Osteocyte (in vitro differentiated cells): ENCODE data around the gene TUBG1. TPM values are rescaled to one million over a fixed set of nuclear protein-coding genes. Genes with fewer than 3 reads are reported as not detected.

Experiments
- DNase-seq: peaks from one replicate; pipeline ENCODE4 v3.0.0; 2021; ENCODE audit warnings: mixed read lengths; ENCODE audit not compliant: unreplicated experiment; ENCODE audit errors: extremely low spot score
- H3K27ac Mint-ChIP-seq: one replicate; pipeline ENCODE4 v1.8.0; 2021; ENCODE audit warnings: mild to moderate bottlenecking, mixed read lengths; ENCODE audit not compliant: unreplicated experiment
- H3K27me3 Mint-ChIP-seq: one replicate; pipeline ENCODE4 v1.8.0; 2021; ENCODE audit warnings: mixed read lengths; ENCODE audit not compliant: unreplicated experiment
- H3K36me3 Mint-ChIP-seq: one replicate; pipeline ENCODE4 v1.8.0; 2021; ENCODE audit warnings: mixed read lengths; ENCODE audit not compliant: unreplicated experiment
- H3K4me1 Mint-ChIP-seq: one replicate; pipeline ENCODE4 v1.8.0; 2021; ENCODE audit warnings: mixed read lengths; ENCODE audit not compliant: unreplicated experiment
- H3K4me3 Mint-ChIP-seq: one replicate; pipeline ENCODE4 v1.8.0; 2021; ENCODE audit warnings: mild to moderate bottlenecking, moderate library complexity, mixed read lengths; ENCODE audit not compliant: unreplicated experiment
- H3K9me3 Mint-ChIP-seq: one replicate; pipeline ENCODE4 v1.8.0; 2021; ENCODE audit warnings: mixed read lengths; ENCODE audit not compliant: unreplicated experiment
- total RNA-seq: library from RNA; stranded (reverse); gene quantifications from 2 replicates; pipeline ENCODE4 v1.2.1, GENCODE V29; 2021
- TF ChIP-seq, protein P1 (sequence below): fragments of 200-600 bp; sonication (generic); IDR thresholded peaks from 2 replicates; pipeline ENCODE4 v1.5.0; 2021; ENCODE audit warnings: antibody characterized with exemption, mild to moderate bottlenecking, moderate library complexity

Gene TUBG1
- total RNA-seq, 1 donor from 2014 or later: 47.2 TPM

DNA sequence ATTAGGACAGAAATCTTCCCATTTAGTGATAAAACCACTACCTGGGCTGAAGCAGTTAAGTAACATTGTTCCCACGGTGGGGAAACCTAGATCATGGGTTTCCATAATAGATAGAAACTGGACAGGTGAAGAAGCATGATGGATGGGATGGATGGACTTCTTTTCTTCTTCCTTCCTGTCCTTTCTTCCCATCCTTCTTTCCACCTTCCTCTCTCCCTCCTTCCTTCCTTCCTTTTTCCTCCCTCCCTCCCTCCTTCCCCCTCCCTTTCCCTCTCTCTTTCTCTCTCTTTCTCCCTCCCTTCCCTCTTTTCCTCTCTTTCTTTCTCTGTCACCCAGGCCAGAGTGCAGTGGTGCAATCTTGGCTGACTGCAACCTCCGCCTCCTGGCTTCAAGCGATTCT is 35.0 kb upstream of the TUBG1 start:
- H3K4me1 Mint-ChIP-seq: peaks cover 23% of the 10 kb centered on the region
- no peak overlapping the region for H3K27ac Mint-ChIP-seq
- H3K9me3 Mint-ChIP-seq: no peaks in the 10 kb centered on the region
- TF ChIP-seq, protein P1, sequence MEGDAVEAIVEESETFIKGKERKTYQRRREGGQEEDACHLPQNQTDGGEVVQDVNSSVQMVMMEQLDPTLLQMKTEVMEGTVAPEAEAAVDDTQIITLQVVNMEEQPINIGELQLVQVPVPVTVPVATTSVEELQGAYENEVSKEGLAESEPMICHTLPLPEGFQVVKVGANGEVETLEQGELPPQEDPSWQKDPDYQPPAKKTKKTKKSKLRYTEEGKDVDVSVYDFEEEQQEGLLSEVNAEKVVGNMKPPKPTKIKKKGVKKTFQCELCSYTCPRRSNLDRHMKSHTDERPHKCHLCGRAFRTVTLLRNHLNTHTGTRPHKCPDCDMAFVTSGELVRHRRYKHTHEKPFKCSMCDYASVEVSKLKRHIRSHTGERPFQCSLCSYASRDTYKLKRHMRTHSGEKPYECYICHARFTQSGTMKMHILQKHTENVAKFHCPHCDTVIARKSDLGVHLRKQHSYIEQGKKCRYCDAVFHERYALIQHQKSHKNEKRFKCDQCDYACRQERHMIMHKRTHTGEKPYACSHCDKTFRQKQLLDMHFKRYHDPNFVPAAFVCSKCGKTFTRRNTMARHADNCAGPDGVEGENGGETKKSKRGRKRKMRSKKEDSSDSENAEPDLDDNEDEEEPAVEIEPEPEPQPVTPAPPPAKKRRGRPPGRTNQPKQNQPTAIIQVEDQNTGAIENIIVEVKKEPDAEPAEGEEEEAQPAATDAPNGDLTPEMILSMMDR: no peak
- H3K36me3 Mint-ChIP-seq: peaks cover 28% of the 10 kb centered on the region
- DNase-seq: no peak
- no peaks in the 10 kb centered on the region for H3K27me3 Mint-ChIP-seq
- no peak overlapping the region for H3K4me3 Mint-ChIP-seq

DNA sequence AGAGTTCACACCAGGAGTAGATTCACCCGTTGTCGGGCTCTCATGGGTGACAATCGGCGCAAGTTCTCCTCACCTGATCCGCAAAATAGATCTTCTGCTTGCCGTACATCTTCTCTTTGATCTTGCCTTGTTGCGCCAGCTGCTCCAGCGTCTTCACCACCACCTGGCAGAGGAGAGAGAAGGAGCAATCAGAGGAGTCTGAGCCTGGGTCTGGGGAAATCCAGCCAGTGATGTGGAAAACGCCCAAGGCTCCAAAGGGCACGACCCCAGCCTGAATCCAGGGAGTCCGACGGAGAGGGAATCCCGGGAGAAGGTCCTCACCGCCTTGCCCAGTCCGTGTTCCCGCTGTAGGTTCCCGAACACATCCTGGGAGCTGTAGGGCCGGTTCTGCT is 32.3 kb upstream of the TUBG1 start:
- H3K9me3 Mint-ChIP-seq: no peaks in the 10 kb centered on the region
- peak overlapping the region; percentile 98 for H3K4me3 Mint-ChIP-seq
- peaks cover 23% of the 10 kb centered on the region for H3K36me3 Mint-ChIP-seq
- H3K27me3 Mint-ChIP-seq: no peaks in the 10 kb centered on the region
- H3K27ac Mint-ChIP-seq: peak overlapping the region; percentile 98
- TF ChIP-seq, protein P1: no peak
- no peak for DNase-seq
- peaks cover 23% of the 10 kb centered on the region for H3K4me1 Mint-ChIP-seq

DNA sequence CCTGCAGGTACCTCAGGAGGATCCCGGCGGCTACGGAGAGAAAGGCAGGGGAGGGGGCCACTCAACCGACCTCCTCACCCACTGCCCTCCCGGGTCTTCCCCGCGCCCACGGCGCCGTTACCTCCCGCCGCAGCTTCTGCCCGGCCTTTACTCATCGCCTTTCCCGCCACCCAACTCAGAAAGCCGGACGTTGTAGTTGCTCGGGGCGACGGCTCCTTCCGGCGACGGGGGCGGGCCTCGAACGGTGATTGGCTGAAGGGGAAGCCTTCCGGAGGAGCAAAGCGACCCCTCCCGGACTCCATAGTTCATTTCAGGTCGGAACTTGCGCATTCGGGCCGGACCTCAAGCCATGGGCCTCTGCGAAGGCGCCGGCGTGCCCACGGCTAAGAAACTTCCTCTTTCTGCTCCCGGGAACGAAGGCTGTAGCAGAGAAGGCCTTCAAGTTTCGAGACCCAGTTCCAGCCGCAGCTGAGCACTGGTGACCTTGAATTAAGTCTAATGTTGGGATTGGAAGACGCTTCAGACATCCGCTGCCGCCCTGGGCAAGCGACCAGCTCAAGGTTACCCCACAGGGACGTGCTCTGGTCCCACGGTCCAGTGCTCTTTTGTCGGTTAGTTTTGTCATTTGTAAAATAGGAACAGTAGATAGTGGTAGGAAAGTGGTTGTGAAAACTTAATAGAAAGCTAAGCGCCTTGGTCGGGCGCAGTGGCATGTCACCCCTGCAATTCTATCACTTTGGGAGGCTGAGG is 31.8 kb upstream of the TUBG1 start, which contains the start of gene PSMC3IP:
Gene PSMC3IP, minus strand, starts transcription at position 198 of the 750 bp plus-strand sequence. Its CDS starts 43 bp downstream, at position 155.
- Mint-ChIP-seq H3K9me3 (no peaks in the 10 kb centered on the region), H3K36me3 (peaks cover 22% of the 10 kb centered on the region), H3K4me1 (peaks cover 23% of the 10 kb centered on the region), H3K4me3 (peak within 1 kb of the TSS; percentile 98), H3K27me3 (no peaks in the 10 kb centered on the region), H3K27ac (peak within 1 kb of the TSS; percentile 98)
- DNase-seq: peak; percentile 97
- TF ChIP-seq, protein P1: peak; percentile 43

DNA sequence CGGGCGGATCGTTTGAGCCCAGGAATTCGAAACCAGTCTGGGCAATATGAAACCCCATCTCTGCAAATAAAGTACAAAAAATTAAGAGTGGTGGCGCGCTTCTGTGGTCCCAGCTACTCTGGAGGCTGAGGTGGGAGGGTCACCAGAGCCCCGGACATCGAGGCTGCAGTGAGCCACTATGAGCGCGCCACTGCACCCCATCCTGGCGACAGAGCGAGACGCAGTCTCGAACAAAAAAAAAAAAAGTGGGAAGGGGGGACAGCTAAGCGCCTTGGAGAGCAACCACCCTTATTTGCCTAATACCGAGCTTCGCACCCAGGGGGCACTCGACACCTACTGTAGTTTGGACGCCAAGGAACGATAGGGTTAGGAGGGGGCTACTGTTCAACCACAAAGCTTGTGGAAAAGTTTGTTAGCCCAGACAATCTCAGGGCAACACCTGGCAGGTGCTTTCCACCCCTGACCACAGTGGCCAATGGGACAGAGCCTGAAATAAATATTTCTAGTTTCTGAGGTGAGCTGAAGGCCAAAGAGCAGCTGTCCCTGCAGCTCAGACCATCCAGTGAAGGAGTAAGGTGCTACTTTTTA is 31.1 kb upstream of the TUBG1 start:
- H3K27ac Mint-ChIP-seq: peak overlapping the region; percentile 98
- no peaks in the 10 kb centered on the region for H3K9me3 Mint-ChIP-seq
- peaks cover 24% of the 10 kb centered on the region for H3K36me3 Mint-ChIP-seq
- H3K4me1 Mint-ChIP-seq: peaks cover 23% of the 10 kb centered on the region
- H3K27me3 Mint-ChIP-seq: no peaks in the 10 kb centered on the region
- TF ChIP-seq, protein P1: peak; percentile 79
- peak overlapping the region; percentile 98 for H3K4me3 Mint-ChIP-seq
- peak; percentile 91 for DNase-seq
